OCI-LY3 (cell line): ENCODE measurements around the gene AFF1.

Experiments used
- EZH2phosphoT487 ChIP-seq: fragments of 200-600 bp; shearing (Covaris generic); IDR thresholded peaks from 2 replicates; pipeline ENCODE4 v1.6.1; 2018; ENCODE audit warnings: antibody characterized with exemption, mixed run types, low read depth
- TF ChIP-seq, protein P1 (sequence below): fragments of 200-600, 300-600 bp; sonication (generic); IDR thresholded peaks from 2 replicates; pipeline ENCODE4 v1.5.1; 2014; ENCODE audit warnings: antibody characterized with exemption, low read length, low read depth

DNA sequence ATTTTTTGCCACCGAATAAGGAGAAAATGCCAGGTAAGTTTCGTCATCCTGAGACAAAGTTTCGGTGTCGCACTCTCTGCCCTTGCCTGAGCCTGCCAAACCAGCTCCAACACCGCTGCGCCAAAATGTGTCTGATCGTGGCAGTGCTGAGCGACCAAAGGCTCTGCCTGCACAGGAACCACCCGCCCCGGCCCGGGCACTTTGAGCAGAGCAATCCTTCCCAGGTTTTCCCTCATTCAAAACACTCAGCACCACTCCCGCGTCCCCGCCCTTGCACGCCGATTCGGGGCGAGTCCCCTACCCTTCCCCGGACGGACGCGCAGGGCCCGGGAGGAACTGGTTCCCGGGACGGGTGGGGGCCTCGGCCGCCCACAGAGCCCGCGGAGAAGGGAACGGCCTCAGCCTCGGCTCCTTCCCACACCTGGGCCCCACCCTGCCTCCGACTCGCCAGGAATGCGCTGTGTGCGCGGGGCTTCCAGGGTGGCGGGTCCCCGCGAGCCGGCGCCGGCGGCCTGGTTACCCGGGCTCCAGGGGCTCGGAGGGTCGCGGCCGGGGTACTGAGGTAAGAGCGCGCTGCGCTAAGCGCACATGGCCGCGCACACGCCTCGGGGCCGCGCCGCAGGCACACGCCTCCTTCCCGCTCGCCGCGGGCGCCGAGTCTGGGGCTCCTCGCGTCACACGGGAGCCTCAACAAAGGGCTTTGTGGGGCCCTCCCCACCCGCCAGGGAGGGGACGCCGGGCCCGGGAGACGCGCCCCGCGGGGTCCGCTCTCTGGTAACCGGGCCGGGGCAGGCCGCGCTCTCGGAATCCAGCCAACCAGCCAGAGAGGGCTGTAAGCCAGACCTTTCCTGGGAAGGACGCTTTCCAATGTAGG, 42.8 kb upstream of the AFF1 start, which contains the start of gene C4orf36:
- TF ChIP-seq, protein P1, sequence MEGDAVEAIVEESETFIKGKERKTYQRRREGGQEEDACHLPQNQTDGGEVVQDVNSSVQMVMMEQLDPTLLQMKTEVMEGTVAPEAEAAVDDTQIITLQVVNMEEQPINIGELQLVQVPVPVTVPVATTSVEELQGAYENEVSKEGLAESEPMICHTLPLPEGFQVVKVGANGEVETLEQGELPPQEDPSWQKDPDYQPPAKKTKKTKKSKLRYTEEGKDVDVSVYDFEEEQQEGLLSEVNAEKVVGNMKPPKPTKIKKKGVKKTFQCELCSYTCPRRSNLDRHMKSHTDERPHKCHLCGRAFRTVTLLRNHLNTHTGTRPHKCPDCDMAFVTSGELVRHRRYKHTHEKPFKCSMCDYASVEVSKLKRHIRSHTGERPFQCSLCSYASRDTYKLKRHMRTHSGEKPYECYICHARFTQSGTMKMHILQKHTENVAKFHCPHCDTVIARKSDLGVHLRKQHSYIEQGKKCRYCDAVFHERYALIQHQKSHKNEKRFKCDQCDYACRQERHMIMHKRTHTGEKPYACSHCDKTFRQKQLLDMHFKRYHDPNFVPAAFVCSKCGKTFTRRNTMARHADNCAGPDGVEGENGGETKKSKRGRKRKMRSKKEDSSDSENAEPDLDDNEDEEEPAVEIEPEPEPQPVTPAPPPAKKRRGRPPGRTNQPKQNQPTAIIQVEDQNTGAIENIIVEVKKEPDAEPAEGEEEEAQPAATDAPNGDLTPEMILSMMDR: peak; percentile 19; the same call in 1 of the 2 replicates
- no peak for TF ChIP-seq EZH2phosphoT487
